ENCODE measurements around the gene COBL.

Gene COBL

GRCh38 chr7:51316666-51317581 is at the start of gene COBL:
COBL (minus strand) TSS chr7:51316809; CDS start chr7:51316633, 176 bp downstream.
- peak within 1 kb of the TSS; percentile 33 to 93 (median 91) for H3K27ac Mint-ChIP-seq
- peaks cover 83% of the 10 kb centered on the region for H3K27me3 Mint-ChIP-seq (ENCODE audit: low read depth)
- TF ChIP-seq CTCF (IDR thresholded peaks at IDR 0.05; ENCODE audit: unreplicated experiment in 3 of 3): no peak
- no peaks in the 10 kb centered on the region for H3K36me3 Mint-ChIP-seq (ENCODE audit: low read depth)
- peaks cover 29% of the 10 kb centered on the region for H3K4me1 Mint-ChIP-seq
- no peaks in the 10 kb centered on the region for H3K9me3 Mint-ChIP-seq
- peak within 1 kb of the TSS; percentile 91 to 98 (median 97) for H3K4me3 Mint-ChIP-seq

GRCh38 chr7:51366172-51366728 is 49.6 kb upstream of the COBL start:
- H3K9me3 Mint-ChIP-seq: peaks cover 3% of the 10 kb centered on the region
- no peaks in the 10 kb centered on the region for H3K27me3 Mint-ChIP-seq (ENCODE audit: low read depth)
- no peak overlapping the region for H3K27ac Mint-ChIP-seq
- H3K36me3 Mint-ChIP-seq (ENCODE audit: low read depth): no peaks in the 10 kb centered on the region
- peaks cover 5% of the 10 kb centered on the region for H3K4me1 Mint-ChIP-seq
- H3K4me3 Mint-ChIP-seq: no peak overlapping the region
- TF ChIP-seq CTCF (IDR thresholded peaks at IDR 0.05; ENCODE audit: unreplicated experiment in 3 of 3): no peak

- Mint-ChIP-seq H3K36me3 (ENCODE audit: low read depth) (no peaks in the 10 kb centered on the region), H3K4me3 (no peak overlapping the region), H3K27ac (no peak overlapping the region), H3K4me1 (peaks cover 7% of the 10 kb centered on the region), H3K9me3 (peaks cover 3% of the 10 kb centered on the region), H3K27me3 (ENCODE audit: low read depth) (peaks cover 5% of the 10 kb centered on the region)
- no peak for TF ChIP-seq CTCF (IDR thresholded peaks at IDR 0.05; ENCODE audit: unreplicated experiment in 3 of 3)
Observed at GRCh38 chr7:51357821-51358220, 41.2 kb upstream of the COBL start.

- H3K9me3 Mint-ChIP-seq: no peaks in the 10 kb centered on the region
Observed at GRCh38 chr7:51356849-51357516, 40.4 kb upstream of the COBL start.

GRCh38 chr7:51354897-51355296 is 38.3 kb upstream of the COBL start:
- no peaks in the 10 kb centered on the region for H3K36me3 Mint-ChIP-seq (ENCODE audit: low read depth)

More at GRCh38 chr7:51356849-51357516, 40.4 kb upstream of the COBL start:
- Mint-ChIP-seq H3K36me3 (ENCODE audit: low read depth) (no peaks in the 10 kb centered on the region), H3K4me3 (no peak overlapping the region), H3K27ac (no peak overlapping the region), H3K27me3 (ENCODE audit: low read depth) (peaks cover 5% of the 10 kb centered on the region), H3K4me1 (peaks cover 13% of the 10 kb centered on the region)
- no peak for TF ChIP-seq CTCF (IDR thresholded peaks at IDR 0.05; ENCODE audit: unreplicated experiment in 3 of 3)

More at GRCh38 chr7:51354897-51355296, 38.3 kb upstream of the COBL start:
- peaks cover 30% of the 10 kb centered on the region for H3K4me1 Mint-ChIP-seq
- TF ChIP-seq CTCF (IDR thresholded peaks at IDR 0.05; ENCODE audit: unreplicated experiment in 3 of 3): no peak
- H3K27ac Mint-ChIP-seq: no peak overlapping the region
- peaks cover 5% of the 10 kb centered on the region for H3K27me3 Mint-ChIP-seq (ENCODE audit: low read depth)
- H3K4me3 Mint-ChIP-seq: no peak overlapping the region
- H3K9me3 Mint-ChIP-seq: no peaks in the 10 kb centered on the region
